Upper lobe of left lung (tissue), 6 donors: ENCODE data around the gene ZNF710. TPM values are rescaled to one million over a fixed set of nuclear protein-coding genes. Genes with fewer than 3 reads are reported as not detected.
"Not testable (repeated sequence)": the region's sequence is repeated elsewhere in the genome, so short reads cannot be mapped to it uniquely, and the experiment has no call there.

Experiments
- ATAC-seq, 2 donors: fragments of 200-7000 bp; cut with Tn5 transposase; one replicate each; pipeline ENCODE4 v1.9.1; 2022; ENCODE audit warnings: mild to moderate bottlenecking in 2 of 2, moderate library complexity in 2 of 2; ENCODE audit not compliant: low FRiP score in 2 of 2
- DNase-seq, 2 donors: peaks; one replicate each; pipeline ENCODE4 v3.0.0-alpha.2; 2019 to 2020
- H3K27ac ChIP-seq, 4 donors: fragments of 200-600 bp; sonication (generic); one replicate each; pipeline ENCODE4 v1.5.1; 2016 to 2019
- H3K27me3 ChIP-seq, 4 donors: fragments of 200-600 bp; sonication (generic); one replicate each; pipeline ENCODE4 v1.5.1; 2017 to 2019
- H3K36me3 ChIP-seq, 4 donors: fragments of 200-600 bp; sonication (generic); one replicate each; pipeline ENCODE4 v1.5.1; 2016 to 2019
- H3K4me1 ChIP-seq, 4 donors: fragments of 200-600 bp; sonication (generic); one replicate each; pipeline ENCODE4 v1.5.1; 2018 to 2019
- H3K4me3 ChIP-seq, 4 donors: fragments of 200-600 bp; sonication (generic); one replicate each; pipeline ENCODE4 v1.5.1; 2017 to 2019; ENCODE audit warnings: mild to moderate bottlenecking in 2 of 4, moderate library complexity in 1 of 4
- H3K9me3 ChIP-seq, 4 donors: fragments of 200-600 bp; sonication (generic); one replicate each; pipeline ENCODE4 v1.5.1; 2018 to 2019
- CTCF ChIP-seq, 6 experiments: fragments of 450-650 bp in 4 of 6; fragments of 200-600 bp in 2 of 6; sonication (generic) in 2 of 6; IDR thresholded peaks; one replicate each; pipeline ENCODE4 v1.5.1; 2016 to 2019; ENCODE audit warnings: antibody characterized with exemption in 6 of 6
- EP300 ChIP-seq, 4 donors: sonication (generic); formaldehyde crosslinking; IDR thresholded peaks; one replicate each; pipeline ENCODE4 v1.5.1; 2017; ENCODE audit warnings: antibody characterized with exemption in 4 of 4, control low read depth in 2 of 4
- POLR2A ChIP-seq, 4 donors: fragments of 450-650 bp; IDR thresholded peaks; one replicate each; pipeline ENCODE4 v1.5.1; 2016 to 2017; ENCODE audit warnings: antibody characterized with exemption in 4 of 4, mild to moderate bottlenecking in 2 of 4
- POLR2AphosphoS5 ChIP-seq, 2 donors: sonication (generic); formaldehyde crosslinking; IDR thresholded peaks; one replicate each; pipeline ENCODE4 v1.5.1; 2017; ENCODE audit warnings: antibody characterized with exemption in 2 of 2
- WGBS, 2 donors: methylation state at CpG; one replicate each; pipeline ENCODE4 v1.1.5; 2017 to 2018; 5-methylcytosine and 5-hydroxymethylcytosine counted together
- total RNA-seq, 6 donors: library from RNA; depleted of rRNA in 4 of 6; stranded (reverse); fragments of >200 nt in 4 of 6; gene quantifications; one replicate each; pipeline versions ENCODE4 v1.1.0 to v1.2.1, GENCODE V29; 2016 to 2021
- donor health status: DM: no; HTN: no; CAD: no; lungs with moderate emphysema.
- donor health status: DM: no; HTN: yes; CAD: no; lungs with severe emphysema.

The ZNF710 gene
- total RNA-seq, 6 donors from 2014 or later = 26.0 to 51.3 (median 44.5) TPM

- Histone ChIP-seq H3K4me3 (peak overlapping the region in 1 of 4 donors; percentile 19), H3K4me1 (peaks cover 57 to 68% (median 65%) of the 10 kb centered on the region in 4 donors), H3K9me3 (no peaks in the 10 kb centered on the region), H3K27ac (peak overlapping the region; percentile 87 to 95 (median 90)), H3K36me3 (peaks cover 5 to 19% (median 15%) of the 10 kb centered on the region in 4 donors), H3K27me3 (no peaks in the 10 kb centered on the region)
- WGBS, 2 donors = 43 to 54% methylated on average over 25 to 30 of the region's 30 CpGs
- TF ChIP-seq CTCF (IDR thresholded peaks at IDR 0.05) (no peak), POLR2AphosphoS5 (IDR thresholded peaks at IDR 0.05) (peak; percentile 42 to 70), POLR2A (IDR thresholded peaks at IDR 0.05) (peak in 1 of 4 donors; percentile 22), EP300 (IDR thresholded peaks at IDR 0.05) (peak in 1 of 4 donors; percentile 1)
- ATAC-seq (peak; percentile 38 to 47), DNase-seq (peak; percentile 79 to 87)
Measured at GRCh38 chr15:90064911-90065681, 64.0 kb downstream of the ZNF710 start.

- 75 to 77% methylated on average over 7 of the region's 7 CpGs for WGBS, 2 donors
- TF ChIP-seq POLR2AphosphoS5 (IDR thresholded peaks at IDR 0.05) (no peak), POLR2A (IDR thresholded peaks at IDR 0.05) (no peak), CTCF (IDR thresholded peaks at IDR 0.05) (no peak), EP300 (IDR thresholded peaks at IDR 0.05) (no peak)
- H3K9me3 ChIP-seq = no peaks in the 10 kb centered on the region
- ATAC-seq = no peak
- DNase-seq = no peak
- H3K27me3 ChIP-seq = no peaks in the 10 kb centered on the region
- peak overlapping the region; percentile 87 to 95 (median 90) for H3K27ac ChIP-seq
- peak overlapping the region in 1 of 4 donors; percentile 19 for H3K4me3 ChIP-seq
- peaks cover 56 to 68% (median 64%) of the 10 kb centered on the region in 4 donors for H3K4me1 ChIP-seq
- peaks cover 5 to 19% (median 15%) of the 10 kb centered on the region in 4 donors for H3K36me3 ChIP-seq
Measured at GRCh38 chr15:90065682-90066049, 64.5 kb downstream of the ZNF710 start.

GRCh38 chr15:90067181-90067952 lies 66.2 kb downstream of the ZNF710 start:
- ATAC-seq (no peak), DNase-seq (peak in 1 of 2 donors; percentile 82)
- H3K27me3 ChIP-seq = no peaks in the 10 kb centered on the region
- peak overlapping the region; percentile 28 to 88 (median 72) for H3K27ac ChIP-seq
- H3K36me3 ChIP-seq = peaks cover 5 to 20% (median 15%) of the 10 kb centered on the region in 4 donors
- H3K4me3 ChIP-seq = no peak overlapping the region
- H3K9me3 ChIP-seq = no peaks in the 10 kb centered on the region
- TF ChIP-seq POLR2AphosphoS5 (IDR thresholded peaks at IDR 0.05) = no peak
- no peak for TF ChIP-seq POLR2A (IDR thresholded peaks at IDR 0.05)
- no peak for TF ChIP-seq CTCF (IDR thresholded peaks at IDR 0.05)
- no peak for TF ChIP-seq EP300 (IDR thresholded peaks at IDR 0.05)
- 93 to 99% methylated on average over 36 to 45 of the region's 55 CpGs for WGBS, 2 donors
- peaks cover 43 to 64% (median 55%) of the 10 kb centered on the region in 4 donors for H3K4me1 ChIP-seq

GRCh38 chr15:90067953-90068606 lies 67.0 kb downstream of the ZNF710 start:
- Histone ChIP-seq H3K4me3 (no peak overlapping the region), H3K27ac (no peak overlapping the region), H3K4me1 (peaks cover 36 to 57% (median 48%) of the 10 kb centered on the region in 4 donors), H3K9me3 (no peaks in the 10 kb centered on the region), H3K36me3 (peaks cover 5 to 28% (median 22%) of the 10 kb centered on the region in 4 donors), H3K27me3 (no peaks in the 10 kb centered on the region)
- WGBS, 2 donors = 92 to 93% methylated on average over 14 to 24 of the region's 37 CpGs
- no peak for ATAC-seq
- DNase-seq = peak in 1 of 2 donors; percentile 79
- TF ChIP-seq EP300 (IDR thresholded peaks at IDR 0.05) (no peak), POLR2AphosphoS5 (IDR thresholded peaks at IDR 0.05) (no peak), CTCF (IDR thresholded peaks at IDR 0.05) (no peak), POLR2A (IDR thresholded peaks at IDR 0.05) (no peak)

GRCh38 chr15:90070623-90071022 lies 69.5 kb downstream of the ZNF710 start:
- Histone ChIP-seq H3K27ac (peak overlapping the region; percentile 16 to 61 (median 36)), H3K4me1 (peaks cover 10 to 31% (median 22%) of the 10 kb centered on the region in 4 donors), H3K36me3 (peaks cover 5 to 53% (median 36%) of the 10 kb centered on the region in 4 donors)
- DNase-seq, H3K4me3 ChIP-seq, H3K27me3 ChIP-seq, H3K9me3 ChIP-seq, ATAC-seq: not testable (repeated sequence)
- 86 to 95% methylated on average over 2 of the region's 2 CpGs for WGBS, 2 donors
